ENCODE data around the gene BRSK2. TPM values are rescaled to one million over a fixed set of nuclear protein-coding genes. Genes with fewer than 3 reads are reported as not detected.

The BRSK2 gene
- total and polyA plus RNA-seq, 2 experiments from 2014 or later = 4.7 to 13.6 TPM

DNA sequence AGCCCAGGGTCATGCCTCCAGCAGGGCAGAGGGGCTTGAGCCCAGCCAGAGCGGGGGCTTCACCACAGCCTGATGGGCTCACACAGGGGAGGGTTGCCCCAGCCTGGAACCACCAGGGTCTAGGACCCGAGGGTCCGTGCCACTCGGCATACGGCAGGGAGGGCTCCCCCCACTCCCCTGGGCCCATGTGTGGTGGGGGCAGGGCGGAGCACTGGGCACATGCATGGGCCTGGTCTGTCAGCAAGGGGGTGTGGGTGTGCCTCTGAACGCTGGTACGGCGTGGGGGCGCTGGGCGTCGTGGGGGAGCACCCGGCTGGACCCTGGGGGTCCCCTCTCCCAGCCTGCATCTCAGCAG is 67.6 kb downstream of the BRSK2 start:
- DNase-seq (ENCODE audit: low spot score) = no peak
- H3K27me3 ChIP-seq = no peaks in the 10 kb centered on the region
- H3K27ac ChIP-seq = no peak overlapping the region
- no peak overlapping the region for H3K4me2 ChIP-seq
- H3K9me2 ChIP-seq (replicated peaks; ENCODE audit: insufficient read depth) = no peaks in the 10 kb centered on the region
- H2AFZ ChIP-seq = no peak overlapping the region
- no peaks in the 10 kb centered on the region for H3K9me3 ChIP-seq (ENCODE audit: low read depth)
- WGBS (ENCODE audit: low lambda C conversion rate, missing lambda C conversion rate) = 95% methylated on average over 9 of the region's 13 CpGs
- H3K4me1 ChIP-seq (ENCODE audit: insufficient read depth) = no peaks in the 10 kb centered on the region
- TF ChIP-seq, protein P1, sequence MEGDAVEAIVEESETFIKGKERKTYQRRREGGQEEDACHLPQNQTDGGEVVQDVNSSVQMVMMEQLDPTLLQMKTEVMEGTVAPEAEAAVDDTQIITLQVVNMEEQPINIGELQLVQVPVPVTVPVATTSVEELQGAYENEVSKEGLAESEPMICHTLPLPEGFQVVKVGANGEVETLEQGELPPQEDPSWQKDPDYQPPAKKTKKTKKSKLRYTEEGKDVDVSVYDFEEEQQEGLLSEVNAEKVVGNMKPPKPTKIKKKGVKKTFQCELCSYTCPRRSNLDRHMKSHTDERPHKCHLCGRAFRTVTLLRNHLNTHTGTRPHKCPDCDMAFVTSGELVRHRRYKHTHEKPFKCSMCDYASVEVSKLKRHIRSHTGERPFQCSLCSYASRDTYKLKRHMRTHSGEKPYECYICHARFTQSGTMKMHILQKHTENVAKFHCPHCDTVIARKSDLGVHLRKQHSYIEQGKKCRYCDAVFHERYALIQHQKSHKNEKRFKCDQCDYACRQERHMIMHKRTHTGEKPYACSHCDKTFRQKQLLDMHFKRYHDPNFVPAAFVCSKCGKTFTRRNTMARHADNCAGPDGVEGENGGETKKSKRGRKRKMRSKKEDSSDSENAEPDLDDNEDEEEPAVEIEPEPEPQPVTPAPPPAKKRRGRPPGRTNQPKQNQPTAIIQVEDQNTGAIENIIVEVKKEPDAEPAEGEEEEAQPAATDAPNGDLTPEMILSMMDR (IDR thresholded peaks at IDR 0.05; ENCODE audit: poor library complexity) = no peak
- TF ChIP-seq EZH2 (IDR thresholded peaks at IDR 0.05; ENCODE audit: borderline replicate concordance) (no peak), EZH2phosphoT487 (IDR thresholded peaks at IDR 0.05; ENCODE audit: low read depth, severe bottlenecking, unreplicated experiment) (no peak)
- no peaks in the 10 kb centered on the region for H3K79me2 ChIP-seq
- H3K36me3 ChIP-seq (replicated peaks; ENCODE audit: insufficient read depth, low read depth) = no peaks in the 10 kb centered on the region
- no peaks in the 10 kb centered on the region for H4K20me1 ChIP-seq (ENCODE audit: insufficient read depth, poor library complexity, severe bottlenecking)
- no peak overlapping the region for H3K4me3 ChIP-seq

DNA sequence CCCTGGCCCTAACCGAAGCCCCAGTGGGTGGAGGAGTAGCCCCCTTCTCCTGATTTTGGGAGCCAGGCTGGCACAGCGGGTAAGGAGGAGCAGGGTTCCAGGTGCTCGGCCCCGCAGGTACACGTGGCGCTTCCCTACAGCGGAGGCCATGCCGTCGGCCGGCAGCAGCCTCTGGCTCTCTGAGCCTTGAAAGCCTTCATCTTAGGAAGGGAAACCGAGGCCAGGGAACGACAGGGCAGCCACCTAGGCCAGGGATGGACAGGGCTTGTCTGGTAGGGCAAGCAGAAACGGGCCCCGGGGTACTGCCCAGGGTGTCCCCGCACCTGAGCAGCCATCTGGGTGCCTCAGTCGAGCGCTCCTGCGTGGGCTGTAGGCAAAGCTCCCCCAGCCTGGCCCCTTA is 68.1 kb downstream of the BRSK2 start:
- DNase-seq (ENCODE audit: low spot score) = no peak
- TF ChIP-seq, protein P1 (IDR thresholded peaks at IDR 0.05; ENCODE audit: poor library complexity) = no peak
- no peak for TF ChIP-seq EZH2phosphoT487 (IDR thresholded peaks at IDR 0.05; ENCODE audit: low read depth, severe bottlenecking, unreplicated experiment)
- no peak for TF ChIP-seq EZH2 (IDR thresholded peaks at IDR 0.05; ENCODE audit: borderline replicate concordance)
- H3K79me2 ChIP-seq = no peaks in the 10 kb centered on the region
- H3K4me2 ChIP-seq = no peak overlapping the region
- H4K20me1 ChIP-seq (ENCODE audit: insufficient read depth, poor library complexity, severe bottlenecking) = no peaks in the 10 kb centered on the region
- H3K9me3 ChIP-seq (ENCODE audit: low read depth) = no peaks in the 10 kb centered on the region
- H3K4me3 ChIP-seq = no peak overlapping the region
- H3K27me3 ChIP-seq = no peaks in the 10 kb centered on the region
- no peaks in the 10 kb centered on the region for H3K36me3 ChIP-seq (replicated peaks; ENCODE audit: insufficient read depth, low read depth)
- H3K4me1 ChIP-seq (ENCODE audit: insufficient read depth) = no peaks in the 10 kb centered on the region
- no peak overlapping the region for H2AFZ ChIP-seq
- WGBS (ENCODE audit: low lambda C conversion rate, missing lambda C conversion rate) = 95% methylated on average over 18 of the region's 18 CpGs
- no peak overlapping the region for H3K27ac ChIP-seq
- no peaks in the 10 kb centered on the region for H3K9me2 ChIP-seq (replicated peaks; ENCODE audit: insufficient read depth)

DNA sequence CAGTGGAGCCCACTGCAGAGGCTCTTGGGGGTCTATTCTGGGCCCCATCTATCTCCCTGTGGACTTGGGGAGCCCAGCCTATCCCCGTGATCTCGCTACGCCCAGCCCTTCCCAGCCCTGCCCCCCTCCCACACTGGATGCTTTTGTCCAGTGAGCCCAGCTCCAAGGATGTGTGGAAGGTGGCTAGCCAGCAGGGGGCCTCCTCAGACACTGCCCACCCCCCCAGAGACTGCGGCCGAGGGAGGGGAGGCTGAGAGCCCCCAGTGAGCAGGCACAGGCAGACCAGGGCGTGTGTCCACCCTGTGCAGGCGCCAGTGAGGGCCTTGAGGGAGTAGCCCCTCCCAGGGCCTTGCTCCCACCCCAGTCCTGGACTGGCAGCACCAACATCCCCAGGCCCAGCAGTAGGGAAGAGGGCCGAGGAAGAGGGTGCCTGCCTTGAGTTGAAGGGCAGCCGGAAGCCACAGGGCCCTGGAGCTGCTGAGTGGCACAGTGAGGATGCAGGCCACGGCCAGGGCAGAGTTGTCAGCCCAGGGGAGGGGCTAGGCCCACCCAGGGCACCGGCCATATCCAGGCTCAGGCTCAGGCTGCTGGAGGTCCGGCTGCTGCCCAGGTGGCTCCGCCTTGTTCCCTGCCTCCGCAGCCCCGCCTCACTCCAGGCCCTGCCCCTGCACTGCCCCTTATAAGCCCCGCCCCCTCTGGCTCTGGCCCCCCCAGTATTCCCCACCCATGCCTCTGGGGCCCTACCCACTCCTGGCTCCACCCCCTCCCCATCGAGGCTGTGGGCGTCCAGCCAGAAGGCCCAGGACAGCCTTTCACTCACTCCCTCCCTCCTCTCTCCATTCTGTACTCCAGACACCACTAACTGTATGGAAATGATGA is 68.8 kb downstream of the BRSK2 start:
- Histone ChIP-seq H3K36me3 (replicated peaks; ENCODE audit: insufficient read depth, low read depth) (no peaks in the 10 kb centered on the region), H3K27ac (no peak overlapping the region), H3K27me3 (no peaks in the 10 kb centered on the region), H3K4me3 (no peak overlapping the region), H2AFZ (no peak overlapping the region), H3K9me3 (ENCODE audit: low read depth) (no peaks in the 10 kb centered on the region), H3K79me2 (no peaks in the 10 kb centered on the region), H3K9me2 (replicated peaks; ENCODE audit: insufficient read depth) (no peaks in the 10 kb centered on the region), H3K4me1 (ENCODE audit: insufficient read depth) (no peaks in the 10 kb centered on the region), H3K4me2 (no peak overlapping the region), H4K20me1 (ENCODE audit: insufficient read depth, poor library complexity, severe bottlenecking) (no peaks in the 10 kb centered on the region)
- no peak for TF ChIP-seq EZH2 (IDR thresholded peaks at IDR 0.05; ENCODE audit: borderline replicate concordance)
- TF ChIP-seq, protein P1 (IDR thresholded peaks at IDR 0.05; ENCODE audit: poor library complexity) = no peak
- TF ChIP-seq EZH2phosphoT487 (IDR thresholded peaks at IDR 0.05; ENCODE audit: low read depth, severe bottlenecking, unreplicated experiment) = no peak
- DNase-seq (ENCODE audit: low spot score) = peak; percentile 75
- WGBS (ENCODE audit: low lambda C conversion rate, missing lambda C conversion rate) = 65% methylated on average over 8 of the region's 18 CpGs
